ENCODE results near the gene LRRC73.

Gene LRRC73

GRCh38 chr6:43488667-43489276 is 21.4 kb downstream of the LRRC73 start:
- no peak overlapping the region for H3K9ac ChIP-seq (ENCODE audit: low read depth, low read length)

DNA sequence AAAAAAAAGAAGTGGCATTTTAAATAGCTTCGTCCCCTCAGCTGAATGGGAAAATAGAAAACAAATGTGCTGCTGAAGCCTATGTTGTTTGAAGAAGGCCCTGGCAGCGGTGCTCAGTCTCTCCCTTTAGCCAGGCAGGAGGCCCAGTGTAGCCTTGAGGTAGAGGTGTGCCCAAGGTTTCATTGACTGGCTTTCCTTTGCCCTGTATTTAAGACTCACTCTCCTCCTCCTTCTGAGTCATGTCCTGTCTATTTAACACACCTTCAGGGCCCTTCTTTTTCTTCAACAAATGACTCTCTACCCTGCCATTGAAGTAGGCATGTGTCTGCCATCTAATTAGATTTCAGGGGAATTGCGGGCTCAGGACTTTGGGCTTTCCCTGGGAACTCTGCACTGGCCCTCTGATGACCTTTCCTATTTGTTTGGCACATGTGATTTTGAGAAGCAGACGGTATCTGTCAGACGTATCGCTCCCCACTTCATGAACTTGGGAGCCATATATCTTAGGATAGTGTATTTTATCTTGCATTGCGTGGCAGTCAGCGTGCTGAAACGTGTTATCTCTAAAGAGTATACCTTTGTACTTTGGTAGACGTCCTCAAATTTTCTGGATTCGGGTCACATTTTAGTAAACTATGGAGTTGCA is 28.4 kb downstream of the LRRC73 start:
- no peak overlapping the region for H2AFZ ChIP-seq (ENCODE audit: low read depth, low read length)
- H3K9me3 ChIP-seq (ENCODE audit: insufficient read depth, low read length, severe bottlenecking), result no peaks in the 10 kb centered on the region
- no peaks in the 10 kb centered on the region; the same call in 1 of the 2 replicates for H3K36me3 ChIP-seq (ENCODE audit: insufficient read depth, low read length)
- H3K4me3 ChIP-seq (ENCODE audit: low read depth in 1 of 2, low read length in 2 of 2), result no peak overlapping the region
- TF ChIP-seq EZH2 (IDR thresholded peaks at IDR 0.05; ENCODE audit: borderline replicate concordance, low read depth, low read length, severe bottlenecking), result no peak
- no peak for TF ChIP-seq CTCF (IDR thresholded peaks at IDR 0.05; ENCODE audit: borderline replicate concordance, extremely low read depth, low read length, poor library complexity, severe bottlenecking)
- ATAC-seq (ENCODE audit: insufficient read depth, low read depth), result no peak
- peaks cover 24% of the 10 kb centered on the region for H3K4me1 ChIP-seq (ENCODE audit: insufficient read depth, low read length)
- H3K9ac ChIP-seq (ENCODE audit: low read depth, low read length), result no peak overlapping the region
- peaks cover 53% of the 10 kb centered on the region for H3K79me2 ChIP-seq (ENCODE audit: insufficient read depth, low read length)
- no peak for DNase-seq
- H4K20me1 ChIP-seq (ENCODE audit: insufficient read depth, low read length), result peaks cover 5% of the 10 kb centered on the region; the same call in 1 of the 2 replicates
- H3K4me2 ChIP-seq (ENCODE audit: insufficient read depth, low read length), result no peak overlapping the region
- no peaks in the 10 kb centered on the region for H3K27me3 ChIP-seq (ENCODE audit: insufficient read depth, low read length, poor library complexity)
- no peak overlapping the region for H3K27ac ChIP-seq (ENCODE audit: low read length)

More at GRCh38 chr6:43488667-43489276, 21.4 kb downstream of the LRRC73 start:
- peaks cover 23% of the 10 kb centered on the region for H3K79me2 ChIP-seq (ENCODE audit: insufficient read depth, low read length)
- H2AFZ ChIP-seq (ENCODE audit: low read depth, low read length), result no peak overlapping the region
- H3K27ac ChIP-seq (ENCODE audit: low read length), result no peak overlapping the region; the same call in 1 of the 2 replicates
- no peak overlapping the region for H3K4me3 ChIP-seq (ENCODE audit: low read depth in 1 of 2, low read length in 2 of 2)
- no peaks in the 10 kb centered on the region for H3K9me3 ChIP-seq (ENCODE audit: insufficient read depth, low read length, severe bottlenecking)
- peaks cover 11% of the 10 kb centered on the region for H3K36me3 ChIP-seq (ENCODE audit: insufficient read depth, low read length)
- TF ChIP-seq CTCF (IDR thresholded peaks at IDR 0.05; ENCODE audit: borderline replicate concordance, extremely low read depth, low read length, poor library complexity, severe bottlenecking), result no peak
- no peak for TF ChIP-seq EZH2 (IDR thresholded peaks at IDR 0.05; ENCODE audit: borderline replicate concordance, low read depth, low read length, severe bottlenecking)
- H3K27me3 ChIP-seq (ENCODE audit: insufficient read depth, low read length, poor library complexity), result no peaks in the 10 kb centered on the region
- ATAC-seq (ENCODE audit: insufficient read depth, low read depth), result no peak
- no peaks in the 10 kb centered on the region for H3K4me1 ChIP-seq (ENCODE audit: insufficient read depth, low read length)
- H3K4me2 ChIP-seq (ENCODE audit: insufficient read depth, low read length), result no peak overlapping the region
- no peak for DNase-seq
- H4K20me1 ChIP-seq (ENCODE audit: insufficient read depth, low read length), result peaks cover 15% of the 10 kb centered on the region

GRCh38 chr6:43481075-43481474 is 29.1 kb downstream of the LRRC73 start:
- H3K4me2 ChIP-seq (ENCODE audit: insufficient read depth, low read length), result no peak overlapping the region
- no peak overlapping the region for H2AFZ ChIP-seq (ENCODE audit: low read depth, low read length)
- no peaks in the 10 kb centered on the region for H3K36me3 ChIP-seq (ENCODE audit: insufficient read depth, low read length)
- H3K4me3 ChIP-seq (ENCODE audit: low read depth in 1 of 2, low read length in 2 of 2), result no peak overlapping the region
- no peak overlapping the region for H3K9ac ChIP-seq (ENCODE audit: low read depth, low read length)
- peaks cover 28% of the 10 kb centered on the region for H3K4me1 ChIP-seq (ENCODE audit: insufficient read depth, low read length)
- peaks cover 51% of the 10 kb centered on the region for H3K79me2 ChIP-seq (ENCODE audit: insufficient read depth, low read length)
- H4K20me1 ChIP-seq (ENCODE audit: insufficient read depth, low read length), result peaks cover 5% of the 10 kb centered on the region; the same call in 1 of the 2 replicates
- H3K27ac ChIP-seq (ENCODE audit: low read length), result no peak overlapping the region
- no peak for ATAC-seq (ENCODE audit: insufficient read depth, low read depth)
- TF ChIP-seq CTCF (IDR thresholded peaks at IDR 0.05; ENCODE audit: borderline replicate concordance, extremely low read depth, low read length, poor library complexity, severe bottlenecking) (no peak), EZH2 (IDR thresholded peaks at IDR 0.05; ENCODE audit: borderline replicate concordance, low read depth, low read length, severe bottlenecking) (no peak)
- no peak for DNase-seq
- no peaks in the 10 kb centered on the region for H3K27me3 ChIP-seq (ENCODE audit: insufficient read depth, low read length, poor library complexity)
- H3K9me3 ChIP-seq (ENCODE audit: insufficient read depth, low read length, severe bottlenecking), result no peaks in the 10 kb centered on the region
